HTR-8/SVneo (cell line): ENCODE data around the gene WTIP.
"Not testable (repeated sequence)": the region's sequence is repeated elsewhere in the genome, so short reads cannot be mapped to it uniquely, and the experiment has no call there.

ENCODE experiments used
- DNase-seq: peaks from one replicate; pipeline ENCODE4 v3.0.0; 2011; ENCODE audit warnings: low spot score, mixed read lengths; ENCODE audit not compliant: insufficient read length
- FAIRE-seq: peaks from 2 replicates; lab custom pipeline; 2011; peaks lifted over from hg19 to GRCh38; lab: Jason Lieb, UNC

The WTIP gene

DNA sequence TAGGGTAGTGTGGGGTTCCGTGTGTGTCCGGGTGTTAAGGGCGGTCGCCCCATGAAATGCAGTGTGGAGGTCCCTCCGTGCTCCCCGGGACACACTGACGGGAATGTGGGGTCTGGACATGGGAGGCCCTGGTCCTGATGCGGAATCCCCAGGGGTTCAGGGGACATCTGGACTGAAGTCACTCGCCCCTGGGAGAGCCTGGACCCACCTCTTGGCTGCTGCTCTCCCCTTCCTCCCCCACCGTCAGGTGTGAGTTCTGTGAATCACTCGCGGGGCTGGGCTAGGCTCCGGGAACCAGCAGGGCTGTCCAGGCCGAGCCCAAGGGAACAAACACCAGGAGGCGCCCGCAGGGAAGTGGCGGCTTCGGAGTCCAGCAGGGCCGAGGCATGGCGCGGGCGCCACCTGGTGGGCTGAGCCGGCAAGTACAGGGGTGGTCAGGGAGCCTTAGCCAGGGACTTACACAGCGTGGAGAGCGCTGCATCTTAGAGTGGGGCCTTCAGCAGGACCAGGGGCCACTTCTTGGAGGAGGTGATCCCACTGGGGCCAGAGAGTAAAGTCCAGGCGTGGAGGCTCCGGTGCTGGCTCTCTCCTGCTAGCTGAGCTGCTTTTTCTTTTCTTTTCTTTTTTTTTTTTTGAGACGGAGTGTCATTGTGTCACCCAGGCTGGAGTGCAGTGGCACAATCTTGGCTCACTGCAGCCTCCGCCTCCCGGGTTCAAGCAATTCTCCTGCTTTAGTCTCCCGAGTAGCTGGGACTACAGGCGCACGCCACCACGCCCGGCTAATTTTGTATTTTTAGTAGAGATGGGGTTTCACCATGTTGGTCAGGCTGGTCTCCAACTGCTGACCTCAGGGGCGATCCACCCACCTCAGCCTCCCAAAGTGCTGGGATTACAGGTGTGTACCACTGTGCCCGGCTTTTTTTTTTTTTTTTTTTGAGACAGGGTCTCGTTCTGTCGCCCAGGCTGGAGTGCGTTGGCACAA is 20.1 kb downstream of the WTIP start:
- DNase-seq (peak; percentile 91), FAIRE-seq (peak; percentile 90)

DNA sequence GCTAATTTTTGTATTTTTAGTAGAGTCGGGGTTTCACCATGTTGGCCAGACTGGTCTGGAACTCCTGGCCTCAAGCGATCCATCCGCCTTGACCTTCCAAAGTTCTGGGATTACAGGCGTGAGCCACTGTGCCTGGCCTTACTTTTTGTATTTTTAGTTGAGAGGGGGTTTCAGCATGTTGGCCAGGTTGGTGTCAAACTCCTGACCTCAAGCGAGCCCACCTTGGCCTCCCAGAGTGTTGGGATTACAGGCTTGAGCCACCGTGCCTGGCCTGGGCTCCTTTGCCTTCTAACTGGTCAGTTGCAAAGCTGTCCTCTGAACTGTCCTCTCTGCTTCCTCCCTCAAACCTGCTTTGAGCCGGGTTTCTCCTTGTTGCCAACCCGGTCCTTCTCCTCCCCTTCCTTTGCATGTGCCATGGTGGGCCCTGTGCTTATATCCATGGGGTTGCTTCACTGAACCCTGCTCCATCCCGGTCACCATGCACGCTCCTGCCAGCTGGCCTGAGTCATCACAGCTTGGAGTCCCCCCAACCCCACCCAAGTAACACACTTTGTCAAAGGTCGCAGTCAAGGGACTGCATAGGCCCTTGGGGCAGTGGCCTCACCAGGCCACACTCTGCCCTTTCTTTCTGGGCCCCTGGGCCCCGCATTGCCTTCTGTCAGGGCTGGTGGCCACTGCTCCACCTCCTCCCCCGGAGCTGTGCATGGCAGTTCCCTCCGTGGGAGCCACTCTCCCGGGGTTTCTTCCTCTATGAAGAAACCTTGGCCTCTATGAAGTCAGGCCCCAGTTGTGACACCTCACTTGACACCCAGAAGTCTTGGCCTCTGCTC is 21.2 kb downstream of the WTIP start:
- no peak for DNase-seq
- no peak for FAIRE-seq

DNA sequence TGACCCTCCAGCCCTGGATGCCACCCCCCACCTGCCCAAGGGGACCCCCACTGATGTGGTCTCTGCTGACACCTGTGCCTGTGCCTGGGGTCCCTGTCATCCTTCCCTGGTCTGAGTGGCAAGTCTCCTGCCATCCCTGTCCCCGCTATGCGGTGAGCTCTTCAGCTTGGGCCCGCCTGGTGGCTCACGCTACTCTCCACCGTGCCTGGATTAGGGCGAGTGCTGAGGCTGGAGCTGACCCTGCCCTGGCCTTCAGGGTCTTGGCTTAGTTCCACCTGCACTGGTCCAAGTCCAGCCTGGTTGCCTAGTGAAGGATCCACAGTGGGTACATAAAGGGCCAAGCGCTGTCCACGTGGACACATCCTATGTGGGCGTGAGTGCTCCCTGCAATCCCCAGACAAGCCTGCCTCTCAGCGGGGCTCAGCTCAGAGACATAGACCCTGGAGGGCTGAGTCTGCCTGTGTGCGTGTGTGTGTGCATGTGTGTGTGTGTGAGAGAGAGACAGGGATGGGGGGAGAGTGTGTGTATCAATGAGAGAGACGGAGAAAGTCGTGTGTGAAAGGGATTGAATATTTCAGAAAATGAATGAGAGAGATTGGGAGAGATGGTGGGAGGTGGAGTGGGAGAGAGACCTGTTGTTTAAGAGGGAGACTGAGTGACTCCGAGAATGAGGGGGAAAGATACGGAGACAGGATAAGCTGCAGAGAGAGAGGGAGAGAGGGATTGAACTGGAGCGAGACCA is 22.1 kb downstream of the WTIP start:
- FAIRE-seq, result no peak
- DNase-seq, result no peak

DNA sequence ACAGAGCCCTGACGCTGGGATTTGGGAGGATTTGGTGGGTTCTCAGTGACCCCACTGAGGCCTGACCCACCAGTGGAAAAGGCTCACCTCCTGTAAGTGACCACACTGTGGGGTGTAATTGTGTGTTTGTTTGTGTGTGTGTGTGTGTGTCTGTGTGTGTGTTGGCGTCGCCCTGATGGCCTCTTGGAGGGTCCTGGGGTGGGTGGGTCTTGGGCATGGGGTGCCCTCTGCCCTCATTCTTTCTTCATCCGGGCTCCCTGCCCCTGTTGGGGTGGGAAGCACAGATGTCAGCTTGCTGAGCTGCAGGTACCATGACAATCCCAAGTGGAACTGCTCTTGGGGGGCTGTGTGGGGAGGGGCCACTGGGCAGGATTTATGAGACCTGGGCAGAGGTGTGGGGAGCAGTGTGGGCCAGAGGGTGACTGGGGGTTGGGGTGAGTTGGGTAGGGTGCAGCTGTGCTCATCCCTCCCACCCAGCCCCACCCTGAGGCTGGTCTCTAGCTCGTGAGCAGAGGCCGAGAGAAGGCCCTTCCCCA is 22.8 kb downstream of the WTIP start:
- FAIRE-seq (no peak), DNase-seq (no peak)

DNA sequence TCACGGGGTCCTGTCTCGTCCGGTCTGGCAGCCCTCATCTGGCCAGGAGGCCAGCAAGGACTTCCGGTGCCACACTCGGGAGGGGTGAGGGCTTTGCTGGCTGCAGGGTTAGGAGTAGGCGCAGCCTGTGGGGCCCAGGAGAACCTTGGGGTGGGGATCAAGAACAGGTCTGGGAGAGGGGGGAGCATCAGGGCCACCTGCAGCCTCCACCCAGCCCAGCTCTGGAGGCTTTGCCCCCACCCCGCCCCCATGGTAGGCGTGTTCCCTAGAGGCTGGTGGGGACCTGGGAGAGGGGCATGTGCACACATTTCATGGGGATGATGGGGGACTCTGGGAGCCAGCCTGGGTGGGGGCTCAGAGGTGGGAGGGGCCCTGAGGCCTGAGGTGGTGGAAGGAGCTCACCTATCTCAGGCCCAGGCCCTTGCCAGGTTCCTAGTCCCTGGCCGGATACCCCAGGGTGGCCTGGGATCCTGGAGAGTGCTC is 23.3 kb downstream of the WTIP start:
- no peak for DNase-seq
- FAIRE-seq, result no peak

DNA sequence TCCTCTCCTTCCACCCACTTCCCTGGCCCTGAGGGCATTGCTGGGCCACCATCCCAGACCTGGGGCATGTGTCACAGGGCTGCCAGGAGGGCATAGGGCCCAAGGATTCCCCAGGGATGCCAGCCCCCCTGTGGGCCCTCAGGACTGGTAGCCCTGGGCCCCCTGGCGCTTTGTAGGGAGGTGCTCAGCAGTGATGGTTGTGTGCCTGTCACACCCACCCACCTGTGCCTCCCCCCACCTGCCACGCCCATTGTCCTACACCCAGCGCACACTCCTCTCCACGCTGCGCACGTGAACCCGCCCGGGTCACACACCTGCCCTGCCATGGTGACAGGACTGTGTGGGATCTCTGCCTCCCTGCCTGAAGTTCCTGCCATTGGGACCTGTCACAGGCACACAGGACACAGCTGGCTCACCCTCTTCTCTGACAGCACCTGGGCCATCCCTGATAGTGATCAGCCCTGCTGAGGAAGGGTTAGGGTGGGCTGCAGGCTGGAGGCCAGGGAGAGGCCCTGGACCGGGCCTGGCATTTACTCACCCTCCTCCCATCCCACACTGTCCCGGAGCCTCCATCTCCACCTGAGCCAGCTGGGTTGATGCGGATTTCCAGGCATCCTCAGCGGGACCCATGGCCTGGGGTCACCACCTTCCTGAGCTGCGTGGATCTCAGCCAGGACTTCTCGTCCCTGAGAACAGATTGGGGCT is 23.9 kb downstream of the WTIP start:
- no peak for DNase-seq
- no peak for FAIRE-seq

DNA sequence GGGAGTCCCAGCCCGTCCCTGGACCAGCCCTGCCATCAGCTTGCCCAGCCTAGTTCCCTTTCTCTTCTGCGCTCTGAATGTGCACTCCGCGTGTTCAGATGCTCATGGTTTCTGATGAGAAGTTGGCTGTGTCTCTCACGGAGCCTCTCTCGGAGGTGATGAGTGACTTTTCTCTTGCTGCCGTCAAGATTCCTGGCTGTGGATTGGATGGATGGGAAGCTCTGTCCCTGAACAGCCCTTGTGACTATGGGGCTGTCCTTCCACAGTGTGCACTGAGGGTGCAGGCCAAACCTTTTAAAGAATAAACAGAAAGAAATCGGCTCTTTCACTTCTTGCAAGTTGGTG is 24.4 kb downstream of the WTIP start:
- no peak for FAIRE-seq

DNA sequence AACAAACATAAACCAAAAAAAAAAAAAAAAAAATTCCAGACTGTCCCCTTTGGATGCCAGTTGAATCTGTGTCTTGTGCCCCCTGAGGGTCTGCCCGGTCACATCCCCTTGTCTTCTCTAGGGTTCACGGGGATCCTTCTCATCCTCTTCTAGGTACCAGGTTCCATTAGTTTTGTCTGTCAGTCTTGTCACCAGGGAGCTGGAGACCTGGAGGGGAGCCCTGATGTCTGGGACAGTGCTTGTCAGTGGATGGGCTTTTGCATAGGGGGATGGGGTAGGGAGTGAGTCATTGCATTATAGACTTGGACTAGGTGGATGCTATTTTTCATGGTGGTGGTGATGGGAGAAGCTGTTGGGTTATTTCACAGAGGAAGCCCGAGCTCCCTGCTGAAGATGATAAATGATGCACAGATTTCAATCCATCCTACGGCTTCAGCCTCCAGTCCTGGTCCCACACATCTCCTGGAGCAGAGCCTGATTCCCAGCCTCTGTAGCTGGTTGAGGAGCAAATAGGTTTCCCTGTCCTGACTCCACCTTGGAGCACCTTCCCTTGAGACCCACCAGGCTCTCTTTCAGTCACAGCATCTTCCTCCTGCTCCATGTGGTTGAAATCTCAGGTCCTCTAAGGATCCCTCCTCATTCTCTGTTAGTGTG is 26.0 kb downstream of the WTIP start:
- no peak for DNase-seq
- no peak for FAIRE-seq

More for the DNA sequence above, 24.4 kb downstream of the WTIP start:
- no peak for DNase-seq

DNA sequence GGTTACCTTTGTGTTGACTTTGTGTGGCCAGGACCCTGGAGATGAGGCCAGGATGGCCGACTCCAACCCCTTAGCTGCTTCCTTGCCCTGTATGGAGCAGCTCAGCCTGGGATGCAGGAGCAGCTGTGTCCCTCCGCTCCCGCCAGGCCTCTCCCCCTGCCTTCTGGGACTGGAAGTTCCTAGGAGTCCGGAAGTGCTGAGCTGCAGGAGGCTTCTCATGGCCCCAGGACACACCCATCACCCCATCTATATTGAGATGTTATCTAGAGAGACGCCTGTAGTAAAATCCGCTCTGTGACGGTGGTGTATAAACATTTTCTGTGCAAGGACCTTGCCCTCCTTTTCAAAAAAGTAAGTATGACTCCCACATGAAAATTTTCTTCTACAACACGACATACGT is 27.0 kb downstream of the WTIP start:
- no peak for DNase-seq
- FAIRE-seq, result no peak

DNA sequence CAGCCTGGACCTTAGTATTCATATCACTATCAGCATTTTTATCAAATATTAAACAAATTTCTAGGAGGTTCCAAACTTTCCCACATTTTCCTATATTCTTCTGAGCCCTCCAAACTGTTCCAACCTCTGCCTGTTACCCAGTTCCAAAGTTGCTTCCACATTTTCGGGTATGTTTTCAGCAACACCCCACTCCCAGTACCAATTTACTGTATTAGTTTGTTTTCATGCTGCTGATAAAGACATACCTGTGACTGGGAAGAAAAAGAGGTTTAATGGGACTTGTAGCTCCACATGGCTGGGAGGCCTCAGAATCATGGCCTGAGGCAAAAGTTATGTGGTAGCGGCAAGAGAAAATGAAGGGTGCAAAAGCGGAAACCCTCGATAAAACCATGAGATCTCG is 29.3 kb downstream of the WTIP start:
- not testable (repeated sequence) for FAIRE-seq, DNase-seq

DNA sequence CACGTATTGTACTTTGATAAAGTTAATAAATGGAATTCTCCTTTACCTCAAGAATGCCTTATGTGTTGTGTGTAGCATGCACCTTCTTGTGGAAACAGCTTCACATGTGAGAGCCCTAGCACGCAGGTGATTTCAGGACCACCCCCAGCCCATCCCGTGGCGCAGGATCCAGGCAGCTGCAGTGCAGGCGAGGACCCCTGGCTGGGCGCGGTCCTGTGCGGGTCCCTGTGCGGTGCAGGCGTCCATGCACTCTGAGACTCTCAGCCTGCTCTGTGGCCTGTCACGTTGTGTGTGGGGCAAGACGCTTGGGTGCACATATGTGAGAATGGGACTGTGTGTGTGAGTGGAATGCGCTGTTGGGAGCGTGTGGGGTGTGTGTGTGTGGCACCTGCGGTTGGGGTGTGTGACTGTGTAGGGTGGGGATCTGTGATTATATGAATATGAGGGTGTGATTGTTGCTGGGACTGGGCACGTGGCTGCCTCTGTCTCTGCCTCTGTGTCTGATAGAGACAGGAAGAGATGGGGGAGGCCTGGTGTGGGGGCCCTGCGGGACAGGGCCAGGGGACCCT is 30.8 kb downstream of the WTIP start:
- FAIRE-seq (peak; percentile 4), DNase-seq (no peak)

DNA sequence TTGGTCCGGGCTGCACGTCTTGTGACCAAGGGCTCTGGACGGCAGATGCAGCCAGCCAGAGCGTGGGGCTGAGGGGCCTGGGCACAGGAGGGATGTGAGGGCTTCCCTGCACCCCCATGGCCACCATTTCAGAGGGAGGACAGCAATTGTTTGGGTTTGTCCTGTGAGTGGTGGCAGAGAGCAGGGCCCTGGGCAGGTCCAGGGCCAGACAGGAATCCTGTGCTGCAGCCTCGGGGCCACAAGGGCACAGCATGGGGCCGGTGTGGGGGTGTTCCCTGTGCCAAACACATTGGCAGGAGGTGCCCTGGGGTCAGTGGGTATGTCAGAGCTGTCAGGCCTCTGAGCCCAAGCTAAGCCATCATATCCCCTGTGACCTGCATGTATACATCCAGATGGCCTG is 32.2 kb downstream of the WTIP start:
- DNase-seq, result no peak
- no peak for FAIRE-seq

DNA sequence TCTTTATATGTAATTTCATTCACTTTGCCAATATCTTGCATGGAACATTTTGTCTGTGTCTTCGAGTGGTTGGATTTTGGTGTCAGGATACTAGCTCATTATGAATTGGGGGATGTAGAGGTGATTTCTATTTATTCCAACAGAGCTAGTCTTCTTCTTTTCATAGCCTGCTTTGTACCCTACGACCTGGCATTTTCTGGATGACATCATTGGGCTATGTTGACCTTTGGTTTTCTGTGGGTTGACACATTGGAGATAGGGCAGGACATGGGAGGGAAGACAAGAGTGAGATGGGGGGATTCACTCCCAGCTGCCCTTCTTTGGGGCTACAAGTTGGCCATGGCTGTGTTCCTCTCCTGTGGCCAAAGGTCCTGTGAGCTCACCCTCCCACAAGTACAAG is 38.0 kb downstream of the WTIP start:
- DNase-seq (no peak), FAIRE-seq (no peak)

DNA sequence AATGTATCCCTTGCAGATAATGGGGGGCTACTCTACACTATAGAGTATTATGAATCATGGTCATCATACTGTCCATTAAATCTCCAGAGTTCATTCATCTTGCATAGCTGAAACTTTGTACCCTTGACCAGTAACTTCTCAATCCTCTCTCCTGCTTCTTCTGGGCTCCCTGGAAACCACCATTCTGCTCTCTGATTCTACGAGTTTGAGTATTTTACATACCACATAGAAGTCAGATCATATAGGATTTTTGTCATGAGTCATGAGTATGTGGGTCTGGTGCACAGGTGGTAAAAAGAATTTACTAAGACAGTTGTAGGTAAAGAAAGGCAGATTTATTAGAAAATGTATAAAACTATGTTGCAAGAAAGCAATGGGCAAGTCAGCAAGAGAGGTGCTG is 41.9 kb downstream of the WTIP start:
- FAIRE-seq (no peak), DNase-seq (no peak)

DNA sequence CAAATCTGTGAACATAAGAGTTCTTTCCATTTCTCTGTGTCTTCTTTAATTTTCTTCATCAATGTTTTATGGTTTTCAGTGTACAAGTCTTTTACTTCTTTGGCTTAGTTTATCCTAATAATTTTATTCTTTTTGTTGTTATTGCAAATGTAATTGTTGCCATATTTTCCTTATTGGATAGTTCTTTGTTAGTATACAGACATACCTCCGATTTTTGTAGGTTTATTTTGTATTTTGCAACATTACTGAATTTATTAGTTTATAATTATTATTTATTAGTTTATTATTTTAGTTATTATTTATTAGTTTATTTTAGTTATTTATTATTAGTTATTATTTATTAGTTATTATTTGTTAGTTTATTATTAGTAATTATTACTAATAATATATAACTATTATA is 43.4 kb downstream of the WTIP start:
- DNase-seq, result no peak
- FAIRE-seq, result no peak

DNA sequence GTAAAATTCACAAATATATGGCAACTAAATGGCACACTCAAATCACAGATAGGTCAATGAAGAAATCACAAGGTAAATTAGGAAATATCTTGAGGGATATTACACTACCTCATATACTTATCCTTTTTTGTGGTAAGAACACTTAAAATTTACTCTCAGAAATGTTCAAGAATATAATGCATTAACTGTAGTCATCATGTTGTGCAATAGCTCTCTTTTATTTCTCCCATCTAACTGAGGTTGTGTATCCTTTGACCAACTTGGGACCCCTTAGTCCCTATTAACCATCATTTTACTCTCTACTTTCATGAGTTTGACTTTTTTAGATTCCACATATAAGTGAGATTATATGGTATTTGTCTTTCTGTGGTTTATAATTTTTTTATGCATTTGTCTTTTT is 52.6 kb downstream of the WTIP start:
- no peak for DNase-seq
- no peak for FAIRE-seq

DNA sequence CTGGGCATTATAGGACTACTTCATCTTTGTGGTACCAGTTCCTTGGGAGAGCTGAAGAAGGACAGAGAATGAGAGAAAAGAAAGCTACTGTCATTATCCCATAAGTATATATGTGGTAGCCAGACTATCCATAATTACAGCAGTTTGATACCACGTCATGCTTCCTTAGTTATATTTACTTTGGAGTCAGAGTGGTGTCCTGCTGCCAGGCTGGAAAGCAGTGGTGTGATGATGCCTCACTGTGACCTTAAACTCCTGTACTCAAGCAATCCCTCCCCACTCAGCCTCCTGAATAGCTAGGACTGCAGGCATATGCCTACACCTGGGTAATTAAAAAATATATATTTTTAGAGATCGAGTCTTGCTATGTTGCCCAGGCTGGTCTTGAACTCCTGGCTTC is 57.8 kb downstream of the WTIP start:
- no peak for DNase-seq
- no peak for FAIRE-seq

DNA sequence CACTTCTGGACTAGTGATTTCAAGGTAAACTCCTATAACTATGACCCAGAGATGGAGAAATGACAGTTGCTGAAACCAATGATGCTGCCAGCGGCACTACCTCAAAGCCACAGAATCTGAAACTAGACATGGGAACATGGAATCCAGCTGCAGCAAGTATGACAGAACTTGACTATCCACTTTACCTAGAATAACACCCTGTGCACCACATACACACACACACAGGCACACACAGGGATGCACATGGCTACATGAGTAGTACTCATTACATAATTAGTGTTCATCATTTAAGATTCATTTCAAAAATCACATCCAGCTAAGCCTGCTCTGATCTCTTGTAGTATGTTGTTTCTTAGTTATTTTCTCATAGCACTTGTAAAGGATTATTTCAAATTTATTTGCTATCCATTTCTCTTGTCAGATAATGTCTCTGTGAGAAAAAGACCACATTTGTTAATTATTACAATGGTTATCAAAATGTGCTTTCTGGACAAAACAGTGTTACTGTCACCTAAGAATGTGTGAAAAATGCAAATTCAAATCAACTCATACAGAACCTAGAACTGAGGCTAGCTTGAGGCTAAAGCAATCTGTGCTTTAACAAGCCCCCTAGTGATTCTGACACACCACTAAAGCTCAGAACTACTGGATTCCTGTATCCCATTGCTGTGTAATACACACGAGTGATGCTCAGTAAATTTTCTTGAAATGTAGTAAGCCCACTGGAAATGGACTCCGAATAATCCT is 59.4 kb downstream of the WTIP start:
- FAIRE-seq, result no peak
- DNase-seq, result no peak
